Fibroblast of skin of back (primary cell): Measurements from ENCODE around the gene ATP11B.

ENCODE experiments used
- DNase-seq: peaks from one replicate; pipeline ENCODE4 v3.0.0-alpha.2; 2013

Gene ATP11B

DNA sequence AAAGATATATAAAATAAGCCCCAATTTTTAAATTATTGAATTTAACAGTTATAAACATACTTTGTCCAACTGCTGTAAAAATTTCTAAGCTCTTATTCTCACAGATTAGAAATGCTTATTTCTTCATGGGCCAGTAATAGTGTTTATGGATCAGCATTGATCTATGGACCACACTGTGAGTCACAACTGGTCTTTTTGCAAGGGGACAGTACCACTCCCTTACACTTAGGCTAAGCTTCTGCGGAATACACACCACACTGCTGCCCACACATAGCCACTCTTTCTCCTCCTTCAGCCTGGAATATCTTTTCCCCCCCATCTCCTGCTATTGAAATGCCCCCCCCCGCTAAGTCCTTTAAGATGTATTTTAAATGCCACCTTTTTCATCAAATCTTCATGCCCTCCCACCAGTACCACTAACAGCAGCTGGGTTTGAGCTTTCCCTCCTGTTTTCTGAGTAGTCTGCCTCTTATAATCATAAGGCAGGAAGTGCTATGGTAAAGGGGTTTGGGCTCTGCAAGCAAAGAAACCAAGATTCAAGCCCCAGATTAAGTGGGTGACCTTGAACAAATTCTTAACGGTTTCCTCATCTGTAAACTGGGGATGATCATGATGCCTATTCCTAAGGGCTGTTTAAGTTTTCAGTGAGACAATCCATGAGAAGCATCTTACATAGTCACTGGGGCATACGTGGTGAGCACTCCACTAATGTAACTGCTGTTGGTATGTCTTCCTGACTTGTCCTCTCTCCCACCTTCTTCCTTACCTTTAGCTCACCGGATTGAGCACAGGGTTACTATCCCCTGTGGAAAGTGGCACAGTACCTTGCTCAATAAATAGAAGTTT is 117.9 kb downstream of the ATP11B start:
- no peak for DNase-seq

DNA sequence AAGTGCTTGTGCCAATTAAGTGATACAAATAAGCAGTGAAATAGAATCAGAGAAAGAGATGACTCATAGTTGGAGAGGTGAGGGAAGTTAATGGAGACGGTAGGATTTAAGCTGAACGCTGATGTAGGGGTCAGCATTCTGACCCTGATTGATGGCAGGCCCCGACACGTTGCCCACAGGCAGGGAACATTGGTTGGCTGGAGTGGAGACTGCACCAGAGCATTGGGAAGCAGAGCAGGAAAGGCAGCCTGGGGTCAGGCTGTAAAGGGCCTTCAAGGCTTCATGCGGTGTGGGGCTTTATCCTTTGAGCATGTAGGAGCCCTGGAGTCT is 118.4 kb downstream of the ATP11B start:
- DNase-seq = no peak

DNA sequence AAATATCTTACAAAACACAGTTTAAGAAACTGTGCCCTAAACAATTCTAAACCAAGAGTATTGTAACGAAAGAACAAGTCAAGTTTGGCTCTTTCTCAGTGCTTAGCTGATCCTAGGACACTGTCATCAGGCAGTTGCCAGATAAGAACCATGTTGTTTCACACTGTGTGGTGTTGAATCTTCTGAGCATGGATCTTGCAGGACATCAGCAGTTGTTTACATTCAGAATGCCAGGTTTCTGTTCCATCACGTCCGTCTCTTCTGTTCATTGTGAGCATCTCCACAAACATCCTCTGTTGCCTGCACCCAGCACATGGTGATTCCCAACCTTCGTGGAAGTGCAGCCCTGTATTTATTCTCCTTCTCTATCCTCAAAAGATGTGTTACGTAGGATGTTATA is 119.2 kb downstream of the ATP11B start:
- no peak for DNase-seq

DNA sequence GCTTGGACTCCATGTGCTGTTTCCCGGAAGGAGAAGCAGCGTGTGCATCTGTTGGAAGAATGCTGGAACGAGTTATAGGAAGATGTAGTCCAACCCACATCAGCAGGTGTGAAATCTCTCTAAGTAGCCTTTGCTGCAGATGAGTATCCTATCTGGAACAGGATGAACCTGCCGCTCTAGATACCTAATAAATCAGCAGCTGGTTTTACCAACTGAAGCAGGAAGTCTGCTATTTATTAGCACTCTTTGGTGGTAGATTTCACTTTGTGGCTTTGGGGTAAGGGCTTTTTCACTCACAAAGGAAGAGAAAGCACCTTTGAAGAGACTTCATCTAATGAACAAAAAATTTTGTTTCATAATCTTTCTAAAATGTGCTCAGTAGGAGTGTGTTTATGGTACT is 120.6 kb downstream of the ATP11B start:
- no peak for DNase-seq

DNA sequence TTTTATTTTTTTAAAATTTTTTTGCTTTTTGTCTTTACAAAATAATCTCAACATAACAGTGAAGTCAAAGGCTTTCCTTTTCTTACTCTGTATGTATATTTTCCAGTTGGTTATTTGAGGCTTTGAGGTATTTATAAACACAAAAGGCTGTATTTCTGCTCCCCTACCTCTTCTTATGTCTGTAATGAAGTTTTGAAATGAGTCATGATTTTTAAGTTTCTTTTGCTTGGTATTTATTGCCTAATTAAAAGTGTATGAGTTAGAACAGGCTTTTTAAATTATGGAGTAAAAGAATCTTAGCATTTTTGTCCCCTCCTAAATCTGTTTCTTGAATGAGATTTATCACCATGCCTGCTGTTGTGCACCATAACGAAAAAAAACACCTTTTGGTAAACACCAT is 121.0 kb downstream of the ATP11B start:
- no peak for DNase-seq

DNA sequence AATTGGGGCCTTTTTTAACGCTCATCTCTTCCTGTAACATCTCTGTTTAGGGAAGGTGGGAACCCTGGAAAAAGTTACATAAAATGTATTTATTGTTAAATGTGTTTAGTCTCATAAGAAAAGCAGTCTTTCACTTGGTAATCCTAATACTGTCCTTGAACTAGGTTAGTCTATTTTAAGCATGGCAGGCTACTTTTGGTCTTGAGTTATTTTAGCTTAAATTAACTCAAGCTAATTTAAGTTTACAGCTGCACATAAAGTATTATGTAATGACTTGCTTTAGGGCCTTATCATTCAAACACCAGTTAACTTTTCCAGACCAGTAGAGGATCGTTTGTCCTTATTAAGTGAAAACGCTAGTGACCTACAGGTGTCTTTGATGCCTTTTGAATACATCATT is 123.8 kb downstream of the ATP11B start:
- DNase-seq = no peak

DNA sequence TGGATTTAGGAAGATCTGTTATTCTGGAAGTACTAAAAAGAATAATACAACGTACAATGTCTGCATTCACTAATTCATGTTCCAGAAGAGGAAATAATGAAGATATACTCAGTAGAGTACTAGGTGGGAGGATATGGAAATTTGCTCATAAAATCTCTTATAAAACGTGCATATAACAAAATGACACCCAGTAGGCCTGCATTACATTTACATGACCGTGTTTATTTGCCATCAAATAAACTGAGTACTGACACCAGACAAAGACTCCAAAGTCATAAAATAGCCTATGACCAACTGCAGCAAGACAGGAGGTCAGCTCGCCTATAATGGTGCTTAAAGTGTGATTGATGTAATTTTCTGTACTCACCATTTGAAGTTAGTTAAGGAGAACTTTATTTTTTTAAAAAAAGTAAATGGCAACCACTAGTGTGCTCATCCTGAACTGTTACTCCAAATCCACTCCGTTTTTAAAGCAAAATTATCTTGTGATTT is 126.6 kb downstream of the ATP11B start:
- DNase-seq = no peak

DNA sequence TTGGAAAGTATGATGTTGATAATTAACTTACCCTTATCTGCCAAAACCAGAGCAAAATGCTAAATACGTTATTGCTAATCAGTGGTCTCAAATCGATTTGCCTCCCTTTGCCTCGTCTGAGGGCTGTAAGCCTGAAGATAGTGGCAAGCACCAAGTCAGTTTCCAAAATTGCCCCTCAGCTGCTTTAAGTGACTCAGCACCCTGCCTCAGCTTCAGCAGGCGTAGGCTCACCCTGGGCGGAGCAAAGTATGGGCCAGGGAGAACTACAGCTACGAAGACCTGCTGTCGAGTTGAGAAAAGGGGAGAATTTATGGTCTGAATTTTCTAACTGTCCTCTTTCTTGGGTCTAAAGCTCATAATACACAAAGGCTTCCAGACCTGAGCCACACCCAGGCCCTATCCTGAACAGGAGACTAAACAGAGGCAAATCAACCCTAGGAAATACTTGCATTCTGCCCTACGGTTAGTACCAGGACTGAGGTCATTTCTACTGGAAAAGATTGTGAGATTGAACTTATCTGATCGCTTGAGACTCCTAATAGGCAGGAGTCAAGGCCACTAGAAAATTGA is 127.3 kb downstream of the ATP11B start:
- peak; percentile 5 for DNase-seq

DNA sequence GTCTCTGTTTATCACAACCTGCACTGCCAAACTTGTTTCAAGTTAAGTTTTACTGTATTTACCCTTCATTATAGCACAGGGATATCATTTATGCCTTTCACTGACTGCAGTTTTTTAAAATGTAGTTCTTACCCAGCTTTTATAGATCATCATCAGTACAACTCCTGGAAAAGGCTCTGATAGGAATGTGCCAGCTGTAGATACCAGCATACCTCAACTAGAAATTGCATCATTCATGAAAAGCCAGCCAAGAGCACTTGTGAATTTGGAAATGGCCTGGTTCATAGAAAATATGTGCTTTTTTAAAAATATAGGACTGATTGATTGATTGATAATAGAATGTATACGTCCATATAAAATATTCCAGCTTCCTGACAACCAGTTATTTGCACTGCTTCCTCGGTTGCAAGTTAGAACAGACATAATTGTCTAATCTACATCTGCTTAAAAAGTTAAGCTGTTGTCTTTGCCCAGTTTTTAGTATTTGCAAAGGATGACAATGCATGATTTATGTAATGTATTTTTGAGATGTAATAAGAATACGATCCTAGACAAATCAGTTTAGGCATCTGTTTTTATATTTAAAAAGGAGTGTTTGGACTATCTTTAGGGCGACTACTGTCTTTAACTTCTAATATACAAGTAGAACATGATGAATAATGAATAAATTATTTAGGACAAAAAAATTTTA is 128.5 kb downstream of the ATP11B start:
- DNase-seq = peak; percentile 9

DNA sequence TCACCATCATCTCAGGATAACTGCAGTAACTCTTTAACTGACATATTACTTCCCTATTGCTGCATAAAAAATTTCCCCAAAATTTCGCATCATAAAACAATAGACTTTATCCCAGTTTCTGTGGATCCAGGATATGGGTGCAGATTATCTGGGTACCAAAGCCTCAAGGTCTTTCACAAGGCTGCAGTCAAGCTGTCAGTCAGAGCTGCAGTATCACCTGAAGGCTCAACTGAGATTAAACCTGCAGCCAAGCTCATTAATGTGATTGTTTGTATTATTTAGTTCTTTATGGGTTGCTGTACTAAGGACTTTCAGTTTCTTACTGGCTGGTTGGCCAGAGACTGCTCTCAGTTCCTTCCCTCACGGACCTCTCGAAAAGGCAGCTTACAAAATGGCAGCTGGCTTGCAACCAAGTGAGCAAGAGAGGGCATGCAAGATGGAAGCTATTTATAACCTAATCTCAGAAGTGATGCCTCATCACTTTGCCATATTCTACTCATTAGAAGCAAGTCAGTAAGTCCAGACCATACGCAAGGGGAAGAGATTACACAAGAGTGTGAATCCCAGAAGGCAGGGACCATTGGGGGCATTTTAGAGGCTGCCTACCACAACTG is 132.1 kb downstream of the ATP11B start:
- peak; percentile 31 for DNase-seq

DNA sequence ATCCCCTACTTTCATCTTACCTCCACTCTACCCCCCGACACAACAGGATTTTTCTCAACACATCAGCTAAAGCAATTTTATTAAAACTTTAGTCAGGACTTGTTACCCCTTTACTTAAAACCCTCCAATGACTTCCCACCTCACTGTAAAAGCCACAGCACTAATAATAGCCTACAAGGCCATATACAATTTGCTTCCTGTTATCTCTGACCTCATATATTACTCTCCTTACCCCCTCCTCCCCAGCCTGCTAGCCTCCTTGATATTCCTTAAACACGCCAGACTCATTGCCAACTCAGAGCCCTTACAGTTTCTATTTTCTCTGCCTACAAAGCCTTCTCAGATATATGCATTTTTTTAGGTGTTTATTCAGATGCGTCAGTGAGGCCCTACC is 132.6 kb downstream of the ATP11B start:
- no peak for DNase-seq

DNA sequence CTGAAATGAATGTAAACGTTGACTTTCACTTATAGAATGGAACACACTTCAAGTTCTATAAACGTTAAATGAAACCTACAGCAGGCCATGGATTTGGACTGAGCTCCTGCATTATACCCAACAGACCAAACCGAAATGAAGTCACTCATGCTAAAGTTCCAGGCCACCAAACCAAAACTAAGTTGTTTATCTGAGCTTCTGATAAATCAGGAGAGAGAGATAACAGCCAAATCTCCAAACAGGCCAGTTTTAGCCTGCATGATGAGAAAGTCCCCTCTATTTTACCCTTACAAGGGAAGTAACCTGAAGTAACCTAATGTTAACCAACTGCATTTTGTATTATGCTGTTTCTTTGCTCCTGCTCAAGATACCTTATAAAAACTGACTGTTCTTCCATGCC is 142.5 kb downstream of the ATP11B start:
- no peak for DNase-seq

DNA sequence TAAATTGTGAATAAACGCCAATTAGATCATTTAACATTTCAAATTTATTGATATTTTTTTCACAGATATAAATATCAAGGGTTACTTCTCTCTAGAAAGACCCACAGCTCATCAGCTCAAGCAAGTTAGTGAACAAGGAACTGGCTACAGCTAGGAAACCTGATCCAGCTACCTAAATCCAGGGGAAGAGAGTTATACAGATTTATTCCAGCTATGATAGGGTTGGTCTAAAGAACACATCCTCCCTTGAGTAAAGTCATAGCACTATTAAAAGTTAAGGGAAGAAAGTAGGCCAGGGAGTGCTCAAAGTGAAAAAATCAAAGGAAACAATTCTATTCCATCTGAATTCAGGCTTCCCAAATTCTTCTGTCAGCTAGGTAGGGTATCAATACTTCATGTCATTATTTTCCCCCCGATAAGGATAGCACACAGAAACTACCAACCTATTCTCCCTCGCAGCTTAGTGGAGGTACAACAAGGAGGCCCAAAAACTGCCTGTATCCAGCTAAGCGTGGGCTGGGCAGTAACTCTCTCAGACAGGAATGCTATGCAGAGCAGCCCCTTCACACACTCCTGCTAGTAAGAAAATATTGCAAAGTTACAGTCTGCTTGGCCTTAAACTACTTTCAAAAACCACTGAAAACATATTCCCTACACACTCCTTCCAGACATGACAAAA is 143.1 kb downstream of the ATP11B start:
- DNase-seq = no peak

DNA sequence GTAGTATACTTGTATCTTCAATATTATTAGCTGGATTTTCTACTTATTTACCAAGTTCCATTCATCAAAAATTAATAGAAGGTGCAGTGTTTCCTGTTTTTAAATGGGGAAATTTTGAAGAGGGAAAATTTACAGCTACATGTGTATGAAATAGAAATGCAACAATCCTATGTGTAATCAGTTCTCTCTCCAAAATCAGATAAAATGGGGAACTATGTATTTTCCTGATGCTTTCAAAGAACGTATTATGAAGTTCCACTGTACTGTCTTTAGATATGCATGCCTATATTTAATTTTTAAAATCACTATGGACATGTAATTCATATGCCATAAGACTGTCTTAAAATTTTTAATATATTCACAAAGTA is 143.6 kb downstream of the ATP11B start:
- DNase-seq = no peak

DNA sequence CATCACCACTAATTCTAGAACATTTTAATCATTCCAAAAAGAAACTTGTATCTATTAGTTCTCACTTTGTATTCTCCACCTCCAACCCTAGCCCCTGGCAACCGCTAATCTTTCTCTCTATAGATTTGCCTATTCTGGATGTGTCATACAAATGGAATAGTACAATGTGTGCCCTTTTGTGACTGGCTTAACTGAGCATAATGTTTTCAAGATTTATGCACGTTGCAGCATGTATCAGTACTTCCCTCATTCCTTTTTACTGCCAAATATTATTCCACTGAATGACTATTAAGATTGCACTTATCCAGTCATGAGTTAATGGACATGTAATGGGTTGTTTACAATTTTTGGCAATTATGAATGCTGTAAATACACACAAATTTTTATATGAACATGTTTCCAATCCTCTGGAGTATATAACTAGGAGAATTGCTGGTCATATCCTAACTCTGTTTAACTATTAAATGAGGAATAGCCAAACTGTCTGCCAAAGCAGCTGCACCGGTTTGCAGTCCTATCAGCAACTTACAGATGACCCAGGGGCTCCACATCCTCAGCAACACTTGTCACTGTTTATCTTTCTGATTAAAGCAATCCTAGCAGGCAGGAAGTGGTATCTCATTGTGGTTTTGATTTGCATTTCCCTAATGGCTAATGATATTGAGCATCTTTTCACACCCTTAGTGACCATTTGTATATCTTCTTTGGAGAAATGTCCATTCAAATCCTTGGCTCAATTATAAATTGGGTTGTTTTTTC is 144.2 kb downstream of the ATP11B start:
- DNase-seq = no peak

DNA sequence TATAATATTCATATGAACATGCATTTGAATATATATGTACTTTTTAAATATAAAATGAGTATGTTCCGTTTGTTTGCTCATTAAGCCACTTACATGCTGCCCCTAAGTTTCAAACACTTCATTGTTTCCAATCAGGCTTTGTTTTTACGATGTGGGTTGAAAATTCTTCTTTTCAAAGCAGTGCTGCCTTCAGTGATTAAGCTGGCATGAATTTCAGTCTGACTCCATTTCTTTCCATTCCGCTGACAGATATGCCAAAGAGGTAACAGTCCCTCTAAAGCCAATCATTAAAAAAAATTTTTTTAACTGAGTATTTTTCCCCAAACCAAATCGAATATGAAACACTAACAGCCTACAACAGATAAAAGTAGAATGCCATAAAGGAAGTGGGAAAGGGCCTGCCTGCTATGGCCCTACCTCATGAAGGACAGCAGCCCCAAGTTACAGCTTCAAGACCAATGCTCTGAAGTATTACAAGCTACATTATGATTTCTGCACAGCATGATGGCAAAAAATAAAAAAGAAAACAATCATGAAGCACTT is 147.0 kb downstream of the ATP11B start:
- no peak for DNase-seq

DNA sequence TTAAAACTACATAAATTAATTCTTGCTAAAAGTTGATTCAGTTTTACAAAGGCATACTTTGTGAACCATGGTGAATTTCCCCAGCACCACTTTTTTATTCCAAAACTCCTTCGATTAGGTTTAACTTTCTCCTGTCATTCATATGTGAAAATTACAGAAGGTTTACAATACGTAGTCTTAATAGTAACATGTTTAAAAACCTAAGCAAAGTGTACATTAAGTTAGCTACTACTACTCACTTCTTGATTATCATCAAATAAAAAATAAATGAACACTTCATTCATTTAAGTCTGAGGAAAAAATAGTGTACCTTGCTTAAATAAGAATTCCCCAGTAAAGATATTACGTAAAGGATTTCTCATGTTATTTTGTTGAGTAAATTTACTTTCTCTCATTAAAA is 148.4 kb downstream of the ATP11B start:
- no peak for DNase-seq

DNA sequence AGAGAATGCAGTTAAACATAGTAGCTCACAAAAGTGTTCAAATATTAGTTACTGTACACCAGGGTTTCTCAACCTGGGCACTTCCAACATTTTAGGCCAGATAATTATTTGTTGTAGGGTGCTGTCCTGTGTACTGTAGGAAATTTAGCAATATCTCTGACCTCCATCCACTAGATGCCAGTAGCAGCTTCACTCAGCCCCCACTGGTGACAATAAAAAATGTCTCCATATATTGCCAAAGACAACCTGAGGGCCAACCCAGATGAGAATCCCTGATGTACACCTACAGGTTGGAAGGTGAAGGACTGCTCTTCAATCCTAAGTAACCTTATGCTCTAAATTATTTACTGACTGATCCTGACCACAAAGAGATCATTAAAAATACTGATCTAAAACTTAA is 154.6 kb downstream of the ATP11B start:
- DNase-seq = no peak

DNA sequence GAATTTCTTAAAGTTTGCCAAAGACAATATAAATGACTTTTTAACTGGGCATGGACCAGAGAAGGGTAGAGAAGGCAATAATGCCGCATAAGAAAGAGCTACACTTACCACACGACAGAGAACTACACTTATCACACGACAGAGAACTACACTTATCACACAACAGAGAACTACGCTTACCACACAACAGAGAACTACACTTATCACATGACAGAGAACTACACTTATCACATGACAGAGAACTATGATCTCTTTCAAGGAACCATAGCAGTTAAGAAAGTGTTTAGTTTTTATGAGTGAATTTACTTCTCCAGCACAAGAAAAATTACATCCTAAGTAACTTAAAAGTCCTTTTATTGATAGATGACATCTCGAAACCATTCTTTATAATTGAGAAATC is 155.0 kb downstream of the ATP11B start:
- no peak for DNase-seq

DNA sequence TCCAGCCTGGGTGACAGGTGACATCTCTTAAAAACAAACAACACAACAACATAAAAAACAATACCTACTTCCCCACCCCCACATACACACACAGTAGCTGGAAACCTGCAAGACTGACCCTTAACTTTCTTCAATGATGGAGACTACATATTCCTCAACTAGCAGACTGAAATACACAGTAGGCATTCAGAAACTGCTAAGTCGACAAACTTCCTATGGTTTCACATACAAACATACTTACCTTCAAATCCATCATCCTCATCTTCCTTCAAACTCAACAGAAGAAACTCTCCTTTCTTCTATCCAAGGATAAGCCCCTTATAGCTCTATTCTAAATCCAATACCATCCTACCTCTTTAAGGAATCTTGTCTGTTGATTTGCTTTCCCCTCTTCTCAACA is 156.4 kb downstream of the ATP11B start:
- no peak for DNase-seq

DNA sequence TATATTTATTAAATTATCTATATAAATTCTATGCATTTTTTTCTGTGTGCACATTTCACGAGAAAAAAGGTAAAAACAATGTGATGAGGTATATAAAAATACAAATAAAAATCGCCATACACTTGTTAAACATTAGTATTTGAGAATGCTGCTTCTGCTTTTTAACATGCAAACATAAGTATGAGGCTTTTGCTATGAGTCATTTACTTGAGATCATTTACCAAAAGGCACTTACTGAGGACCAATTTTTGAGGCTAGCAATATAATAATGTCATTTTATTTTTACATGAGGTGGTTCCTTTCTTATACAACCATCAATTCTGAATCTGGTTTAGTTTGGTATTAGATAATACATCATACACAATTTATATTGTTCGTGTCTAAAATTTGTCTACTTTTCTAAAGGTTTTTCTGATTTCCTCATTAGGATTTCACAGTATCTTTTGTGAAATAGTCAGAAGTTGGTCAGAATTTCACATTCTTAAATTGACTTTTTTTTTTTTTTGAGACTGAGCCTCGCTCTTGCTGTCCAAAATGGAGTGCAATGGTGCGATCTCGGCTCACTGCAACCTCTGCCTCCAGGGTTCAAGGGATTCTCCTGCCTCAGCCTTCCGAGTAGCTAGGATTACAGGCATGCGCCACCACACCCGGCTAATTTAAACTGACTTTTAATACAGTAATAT is 161.4 kb downstream of the ATP11B start:
- DNase-seq = no peak
